ENCODE results near the gene THBS1. TPM values are rescaled to one million over a fixed set of nuclear protein-coding genes. Genes with fewer than 3 reads are reported as not detected.

The THBS1 gene
- 10 to 100 TPM in 3 of 4 donors, 1 to 10 TPM in 1; 9.5 to 40.1 (median 27.1) TPM for total RNA-seq
- polyA plus RNA-seq: 1 to 10 TPM; 3.3 to 9.7 (median 4.5) TPM
- long read RNA-seq, donor 1, partial matches to known transcripts: 7 of 7 reads
- long read RNA-seq, donor 1, other reads (novel, unspliced or antisense): 0 of 7 reads
- long read RNA-seq, donor 2, full-length matches to known transcripts: 3 of 15 reads
- long read RNA-seq, donor 2, partial matches to known transcripts: 12 of 15 reads
- long read RNA-seq, donor 2, other reads (novel, unspliced or antisense): 0 of 15 reads

DNA sequence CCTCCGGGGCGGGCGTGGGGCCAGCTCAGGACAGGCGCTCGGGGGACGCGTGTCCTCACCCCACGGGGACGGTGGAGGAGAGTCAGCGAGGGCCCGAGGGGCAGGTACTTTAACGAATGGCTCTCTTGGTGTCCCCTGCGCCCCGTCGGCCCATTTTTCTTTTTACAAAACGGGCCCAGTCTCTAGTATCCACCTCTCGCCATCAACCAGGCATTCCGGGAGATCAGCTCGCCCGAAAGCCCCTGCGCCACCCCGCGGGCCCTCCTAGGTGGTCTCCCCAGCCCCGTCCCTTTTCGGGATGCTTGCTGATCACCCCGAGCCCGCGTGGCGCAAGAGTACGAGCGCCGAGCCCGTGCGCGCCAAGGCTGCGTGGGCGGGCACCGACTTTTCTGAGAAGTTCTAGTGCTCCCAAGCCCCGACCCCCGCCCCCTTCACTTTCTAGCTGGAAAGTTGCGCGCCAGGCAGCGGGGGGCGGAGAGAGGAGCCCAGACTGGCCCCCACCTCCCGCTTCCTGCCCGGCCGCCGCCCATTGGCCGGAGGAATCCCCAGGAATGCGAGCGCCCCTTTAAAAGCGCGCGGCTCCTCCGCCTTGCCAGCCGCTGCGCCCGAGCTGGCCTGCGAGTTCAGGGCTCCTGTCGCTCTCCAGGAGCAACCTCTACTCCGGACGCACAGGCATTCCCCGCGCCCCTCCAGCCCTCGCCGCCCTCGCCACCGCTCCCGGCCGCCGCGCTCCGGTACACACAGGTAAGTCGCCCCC is at the start of gene THBS1:
THBS1 (plus strand) TSS at position 595 of the 757 bp plus-strand sequence. CDS start 779 bp downstream, outside the sequence.
- H3K36me3 ChIP-seq (ENCODE audit: insufficient read depth in 1 of 2, low read depth in 1 of 2): peaks cover 0 to 7% of the 10 kb centered on the region in 2 donors
- no peaks in the 10 kb centered on the region for H3K9me3 ChIP-seq
- peaks cover 0 to 47% (median 11%) of the 10 kb centered on the region in 3 donors for H3K27me3 ChIP-seq (ENCODE audit: insufficient read depth in 3 of 3, low read length in 2 of 3)
- TF ChIP-seq CTCF (IDR thresholded peaks at IDR 0.05): no peak
- DNase-seq: peak; percentile 84 to 93
- WGBS, 3 donors: 1% methylated on average over 60 to 74 of the region's 74 CpGs
- H3K27ac ChIP-seq: peak within 1 kb of the TSS; percentile 60
- intact Hi-C loops (cut with DNase I): loop anchor here (5.0 to 10.0 kb wide), 3 partner anchors 174 to 873 kb away; no protein-coding TSS in a partner anchor
- peak within 1 kb of the TSS; percentile 65 for H3K4me3 ChIP-seq
- H3K4me1 ChIP-seq: no peaks in the 10 kb centered on the region
- peak; percentile 41 to 61 (median 51) for ATAC-seq

- Histone ChIP-seq H3K4me3 (no peak overlapping the region), H3K9me3 (no peaks in the 10 kb centered on the region), H3K36me3 (ENCODE audit: insufficient read depth in 1 of 2, low read depth in 1 of 2) (no peaks in the 10 kb centered on the region), H3K27me3 (ENCODE audit: insufficient read depth in 3 of 3, low read length in 2 of 3) (no peaks in the 10 kb centered on the region), H3K4me1 (no peaks in the 10 kb centered on the region), H3K27ac (no peak overlapping the region)
- ATAC-seq (no peak), DNase-seq (no peak)
- no peak for TF ChIP-seq CTCF (IDR thresholded peaks at IDR 0.05)
- WGBS, 3 donors: 87 to 92% (median 87%) methylated on average over 5 of the region's 5 CpGs
- intact Hi-C loops (cut with DNase I): no loop called here
These were observed 45.9 kb upstream of the THBS1 start for GRCh38 chr15:39534996-39535395.

- DNase-seq: no peak
- H3K9me3 ChIP-seq: no peaks in the 10 kb centered on the region
- H3K4me3 ChIP-seq: no peak overlapping the region
- H3K27me3 ChIP-seq (ENCODE audit: insufficient read depth in 3 of 3, low read length in 2 of 3): no peaks in the 10 kb centered on the region
- TF ChIP-seq CTCF (IDR thresholded peaks at IDR 0.05): no peak
- 83 to 90% (median 84%) methylated on average over 10 of the region's 10 CpGs for WGBS, 3 donors
- intact Hi-C loops (cut with DNase I): no loop called here
- H3K4me1 ChIP-seq: no peaks in the 10 kb centered on the region
- ATAC-seq: no peak
- no peaks in the 10 kb centered on the region for H3K36me3 ChIP-seq (ENCODE audit: insufficient read depth in 1 of 2, low read depth in 1 of 2)
- no peak overlapping the region for H3K27ac ChIP-seq
These were observed 45.4 kb upstream of the THBS1 start for GRCh38 chr15:39535466-39535865.

DNA sequence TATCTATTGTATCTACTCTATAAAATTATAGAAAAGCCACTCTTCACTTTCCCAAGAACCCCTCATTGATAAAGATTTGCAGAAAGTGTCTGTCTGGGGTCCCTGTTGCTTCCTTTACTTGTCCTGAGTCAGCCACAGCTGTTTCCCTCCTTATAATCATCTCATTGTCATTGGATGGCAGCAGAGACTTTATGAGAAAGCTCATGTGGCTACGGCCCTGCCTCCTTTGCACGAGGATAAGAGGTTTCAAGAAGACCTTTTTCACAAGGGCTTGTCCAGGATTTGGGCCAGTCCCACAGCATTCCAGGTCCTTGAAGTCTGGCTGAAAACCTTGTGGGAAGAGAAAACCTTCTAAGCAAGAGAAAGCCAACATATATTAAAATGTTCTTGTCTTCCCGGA is 41.9 kb upstream of the THBS1 start:
- DNase-seq (no peak), ATAC-seq (no peak)
- intact Hi-C loops (cut with DNase I): no loop called here
- Histone ChIP-seq H3K27me3 (ENCODE audit: insufficient read depth in 3 of 3, low read length in 2 of 3) (no peaks in the 10 kb centered on the region), H3K4me1 (no peaks in the 10 kb centered on the region), H3K9me3 (no peaks in the 10 kb centered on the region), H3K4me3 (no peak overlapping the region), H3K27ac (no peak overlapping the region), H3K36me3 (ENCODE audit: insufficient read depth in 1 of 2, low read depth in 1 of 2) (no peaks in the 10 kb centered on the region)
- WGBS, 3 donors: 74 to 77% (median 75%) methylated on average over 3 of the region's 3 CpGs
- no peak for TF ChIP-seq CTCF (IDR thresholded peaks at IDR 0.05)
